H1 (cell line): ENCODE data around the gene SCARB1. TPM values are rescaled to one million over a fixed set of nuclear protein-coding genes. Genes with fewer than 3 reads are reported as not detected.

Source experiments
- CTCF ChIA-PET: fragments of 300-600 bp; sonication (Branson Sonifier 250); formaldehyde crosslinking; loops from one replicate; lab custom pipeline; 2021; ENCODE audit not compliant: partially characterized antibody; lab: Charles Lee
- POLR2A ChIA-PET: fragments of 300-600 bp; sonication (Branson Sonifier 250); formaldehyde crosslinking; loops from one replicate; lab custom pipeline; 2021; ENCODE audit warnings: inconsistent platforms; ENCODE audit not compliant: partially characterized antibody; lab: Charles Lee
- DNase-seq, 2 experiments: peaks; one replicate each; pipeline versions ENCODE4 v3.0.0 to v3.0.0-alpha.2; 2010 to 2022; ENCODE audit warnings: low spot score in 2 of 2, low read depth in 1 of 2, mixed read lengths in 1 of 2
- FAIRE-seq: peaks from 2 replicates; lab custom pipeline; 2011; peaks lifted over from hg19 to GRCh38; lab: Jason Lieb, UNC
- H2AFZ ChIP-seq: 2 replicates; pipeline ENCODE4 v1.8.1; 2012; ENCODE audit warnings: low read length, inconsistent platforms
- H2AK5ac ChIP-seq: 2 replicates; pipeline ENCODE4 v1.6.1; 2013; ENCODE audit warnings: low read depth, low read length
- H2BK120ac ChIP-seq: replicated peaks from 2 replicates; pipeline ENCODE3; 2013; ENCODE audit warnings: low read depth, low read length, inconsistent platforms
- H2BK12ac ChIP-seq: 2 replicates; pipeline ENCODE4 v1.6.1; 2013; ENCODE audit warnings: low read depth, low read length
- H2BK15ac ChIP-seq: 2 replicates; pipeline ENCODE4 v1.6.1; 2013; ENCODE audit warnings: low read length
- H2BK20ac ChIP-seq: 2 replicates; pipeline ENCODE4 v1.6.1; 2013; ENCODE audit warnings: low read length
- H2BK5ac ChIP-seq: 2 replicates; pipeline ENCODE4 v1.6.1; 2013; ENCODE audit warnings: low read depth, low read length
- H3K14ac ChIP-seq: 2 replicates; pipeline ENCODE4 v1.6.1; 2013; ENCODE audit warnings: inconsistent platforms; ENCODE audit not compliant: insufficient read length
- H3K18ac ChIP-seq: 2 replicates; pipeline ENCODE4 v1.6.1; 2013; ENCODE audit warnings: low read length; ENCODE audit errors: extremely low read depth
- H3K23ac ChIP-seq: 2 replicates; pipeline ENCODE4 v1.6.1; 2013; ENCODE audit warnings: inconsistent platforms; ENCODE audit not compliant: insufficient read length
- H3K23me2 ChIP-seq: 2 replicates; pipeline ENCODE4 v1.6.1; 2013; ENCODE audit warnings: low read depth, low read length
- H3K27ac ChIP-seq: 2 replicates; pipeline ENCODE4 v1.6.1; 2011; ENCODE audit warnings: low read depth, low read length, inconsistent platforms
- H3K27me3 ChIP-seq, 4 experiments: replicated peaks in 1 of 4; 1 replicate in 1 of 4; 2 replicates in 3 of 4; pipeline versions ENCODE4 v1.6.1 to v1.8.1; 2011 to 2013; ENCODE audit warnings: low read length in 3 of 4, mild to moderate bottlenecking in 3 of 4, inconsistent platforms in 2 of 4, mixed read lengths in 2 of 4, moderate library complexity in 1 of 4; ENCODE audit not compliant: control insufficient read depth in 3 of 4, insufficient read depth in 3 of 4; ENCODE audit errors: extremely low read depth in 1 of 4
- H3K36me3 ChIP-seq, 4 experiments: 2 replicates each; pipeline versions ENCODE4 v1.6.1 to v1.8.1; 2011 to 2013; ENCODE audit warnings: mild to moderate bottlenecking in 4 of 4, low read length in 3 of 4, moderate library complexity in 2 of 4, control low read depth in 1 of 4, inconsistent platforms in 1 of 4; ENCODE audit not compliant: insufficient read depth in 4 of 4, control insufficient read depth in 2 of 4
- H3K4ac ChIP-seq: replicated peaks from 2 replicates; pipeline ENCODE3; 2013; ENCODE audit warnings: low read length, low read depth, mixed read lengths, inconsistent platforms; ENCODE audit not compliant: insufficient read length
- H3K4me1 ChIP-seq, 4 experiments: replicated peaks in 1 of 4; 1 replicate in 1 of 4; 2 replicates in 3 of 4; pipeline versions ENCODE4 v1.6.1 to v1.8.1; 2011 to 2013; ENCODE audit warnings: low read length in 3 of 4, inconsistent platforms in 2 of 4, mixed read lengths in 1 of 4; ENCODE audit not compliant: insufficient read depth in 4 of 4, control insufficient read depth in 3 of 4
- H3K4me2 ChIP-seq, 2 experiments: 2 replicates each; pipeline versions ENCODE4 v1.6.1 to v1.8.1; 2011 to 2013; ENCODE audit warnings: low read depth in 2 of 2, low read length in 2 of 2, control low read depth in 1 of 2, inconsistent platforms in 1 of 2, mild to moderate bottlenecking in 1 of 2; ENCODE audit not compliant: insufficient read depth in 1 of 2
- H3K4me3 ChIP-seq, 4 experiments: fragments of 200-600, 300-600 bp in 1 of 4; sonication (generic), shearing (Covaris generic), sonication (Bioruptor Twin) in 1 of 4; 2 replicates each; pipeline versions ENCODE4 v1.5.1 to v1.8.1; 2011 to 2016; ENCODE audit warnings: low read length in 4 of 4, low read depth in 3 of 4, control low read depth in 2 of 4, inconsistent platforms in 2 of 4, mild to moderate bottlenecking in 2 of 4, mixed read lengths in 1 of 4, moderate library complexity in 1 of 4; ENCODE audit not compliant: insufficient read depth in 2 of 4; ENCODE audit errors: extremely low read depth in 1 of 4
- H3K56ac ChIP-seq: replicated peaks from 2 replicates; pipeline ENCODE3; 2013; ENCODE audit warnings: low read depth, mild to moderate bottlenecking, mixed read lengths, low read length, inconsistent platforms; ENCODE audit not compliant: insufficient read length
- H3K79me1 ChIP-seq: 2 replicates; pipeline ENCODE4 v1.6.1; 2013; ENCODE audit warnings: low read depth, low read length, control low read depth
- H3K79me2 ChIP-seq, 2 experiments: 2 replicates each; pipeline versions ENCODE4 v1.6.1 to v1.8.1; 2012 to 2013; ENCODE audit warnings: low read length in 2 of 2, mild to moderate bottlenecking in 2 of 2, inconsistent platforms in 1 of 2; ENCODE audit not compliant: insufficient read depth in 2 of 2, control insufficient read depth in 1 of 2
- H3K9ac ChIP-seq, 4 experiments: replicated peaks in 1 of 4; 1 replicate in 1 of 4; 2 replicates in 3 of 4; pipeline versions ENCODE4 v1.6.1 to v1.8.1; 2011 to 2013; ENCODE audit warnings: low read depth in 3 of 4, low read length in 3 of 4, control low read depth in 2 of 4, mild to moderate bottlenecking in 2 of 4, moderate library complexity in 2 of 4, inconsistent platforms in 1 of 4; ENCODE audit errors: extremely low read depth in 1 of 4
- H3K9me3 ChIP-seq, 2 experiments: 2 replicates each; pipeline versions ENCODE4 v1.6.1 to v1.8.1; 2012 to 2013; ENCODE audit warnings: mild to moderate bottlenecking in 2 of 2, moderate library complexity in 2 of 2, control low read depth in 1 of 2, inconsistent platforms in 1 of 2, low read depth in 1 of 2, low read length in 1 of 2, mixed read lengths in 1 of 2; ENCODE audit not compliant: insufficient read depth in 2 of 2
- H4K20me1 ChIP-seq, 2 experiments: replicated peaks in 1 of 2; 2 replicates each; pipeline versions ENCODE3 to v1.8.1; 2011 to 2013; ENCODE audit warnings: inconsistent platforms in 2 of 2, low read length in 2 of 2, mild to moderate bottlenecking in 1 of 2; ENCODE audit not compliant: insufficient read depth in 2 of 2, control insufficient read depth in 1 of 2
- H4K5ac ChIP-seq: 2 replicates; pipeline ENCODE4 v1.6.1; 2013; ENCODE audit warnings: low read length, low read depth, mixed read lengths, inconsistent platforms; ENCODE audit not compliant: insufficient read length
- H4K8ac ChIP-seq: 2 replicates; pipeline ENCODE4 v1.8.0; 2013; ENCODE audit warnings: mild to moderate bottlenecking, moderate library complexity, low read length, inconsistent platforms; ENCODE audit not compliant: insufficient read depth; ENCODE audit errors: extremely low read depth
- H4K91ac ChIP-seq: replicated peaks from 2 replicates; pipeline ENCODE3; 2013; ENCODE audit warnings: low read length, mixed read lengths, inconsistent platforms; ENCODE audit not compliant: insufficient read length
- BACH1 ChIP-seq: IDR thresholded peaks from 2 replicates; pipeline ENCODE4 v1.6.1; 2012; ENCODE audit warnings: low read length, improper control_type of control experiment
- BRCA1 ChIP-seq: IDR thresholded peaks from 2 replicates; pipeline ENCODE4 v1.6.1; 2012; ENCODE audit warnings: low read depth, low read length, improper control_type of control experiment
- CBX8 ChIP-seq: fragments of 300-800, 300-1000 bp; sonication (generic); IDR thresholded peaks from 2 replicates; pipeline ENCODE4 v1.7.1; 2016; ENCODE audit warnings: low read depth, low read length, borderline replicate concordance
- CREB1 ChIP-seq: IDR thresholded peaks from 2 replicates; pipeline ENCODE4 v1.6.1; 2012; ENCODE audit warnings: inconsistent platforms
- CTBP2 ChIP-seq: IDR thresholded peaks from 2 replicates; pipeline ENCODE4 v1.7.0; 2011; ENCODE audit warnings: borderline replicate concordance, mild to moderate bottlenecking, moderate library complexity, mixed read lengths, low read length; ENCODE audit not compliant: insufficient read depth, insufficient read length
- JUND ChIP-seq: IDR thresholded peaks from 2 replicates; pipeline ENCODE4 v1.6.1; 2011; ENCODE audit warnings: mild to moderate bottlenecking, improper control_type of control experiment, low read length
- KDM4A ChIP-seq: IDR thresholded peaks from one replicate; pipeline ENCODE4 v1.7.1; 2012; ENCODE audit warnings: low read depth, mild to moderate bottlenecking, moderate library complexity, low read length, inconsistent platforms; ENCODE audit not compliant: severe bottlenecking
- MAFK ChIP-seq: IDR thresholded peaks from 2 replicates; pipeline ENCODE4 v1.6.1; 2012; ENCODE audit warnings: low read depth, mild to moderate bottlenecking, improper control_type of control experiment, low read length
- RNF2 ChIP-seq: fragments of 200-900, 300-1000 bp; sonication (generic); IDR thresholded peaks from 2 replicates; pipeline ENCODE4 v1.7.1; 2016; ENCODE audit warnings: borderline replicate concordance, low read depth, mild to moderate bottlenecking, antibody characterized with exemption, low read length; ENCODE audit not compliant: poor library complexity, severe bottlenecking; ENCODE audit errors: missing control alignments
- ZNF274 ChIP-seq: IDR thresholded peaks from 2 replicates; pipeline ENCODE4 v1.7.0; 2012; ENCODE audit warnings: low read length, borderline replicate concordance; ENCODE audit errors: extremely low read depth
- WGBS, 2 experiments: shearing (Covaris generic) in 1 of 2; methylation state at CpG; one replicate each; pipeline versions ENCODE4 v1.1.6 to v1.1.7; 2013 to 2015; ENCODE audit warnings: low lambda C conversion rate in 2 of 2, mixed read lengths in 2 of 2, inconsistent platforms in 1 of 2, low coverage in 1 of 2, missing lambda C conversion rate in 1 of 2; ENCODE audit not compliant: insufficient replicate concordance in 2 of 2, insufficient coverage in 1 of 2, insufficient read length in 1 of 2; ENCODE audit errors: extremely low coverage in 1 of 2, missing lambda C conversion rate in 1 of 2; 5-methylcytosine and 5-hydroxymethylcytosine counted together
- polyA plus RNA-seq, 7 experiments: library from polyadenylated mRNA; depleted of rRNA in 3 of 7; stranded (reverse) in 5 of 7; unstranded in 2 of 7; fragments of >200 nt in 5 of 7; fragments of 200-250 nt in 2 of 7; gene quantifications; 1 replicate in 5 of 7; 2 replicates in 1 of 7; 4 replicates in 1 of 7; pipeline versions ENCODE4 v1.2.1 to v1.2.3, GENCODE V29; 2011 to 2013; ENCODE audit warnings: missing spikeins in 2 of 7, mixed read lengths in 2 of 7
- total RNA-seq: library from RNA; stranded (reverse); fragmentation: NEBNext Ultra II Directional; extraction: Animal tissue kit (Norgen Biotek cat#: 25700); gene quantifications from 2 replicates; pipeline ENCODE4 v1.2.1, GENCODE V29; 2021
- TF ChIP-seq, protein P1 (sequence below), 3 experiments: IDR thresholded peaks; 1 replicate in 2 of 3; 2 replicates in 1 of 3; pipeline versions ENCODE4 v1.5.1 to v1.6.1; 2011; ENCODE audit warnings: low read length in 3 of 3, mild to moderate bottlenecking in 3 of 3, inconsistent platforms in 2 of 3, low read depth in 1 of 3, moderate library complexity in 1 of 3; ENCODE audit not compliant: insufficient read depth in 1 of 3; ENCODE audit errors: control extremely low read depth in 1 of 3

Gene SCARB1
- total and polyA plus RNA-seq, 2 of the 8 experiments (the other 6 are each of a cell fraction or from before 2014, with no cell fraction given), result 45.3 to 57.1 TPM

- no peak overlapping the region for H2BK20ac ChIP-seq
- H3K56ac ChIP-seq, result no peak overlapping the region
- ChIA-PET POLR2A (interaction anchor here (0.6 kb wide), 1 partner anchor 39 kb away, joined by 3 read pairs; no protein-coding TSS in a partner anchor), CTCF (interaction anchor here (0.5 to 0.6 kb wide), 2 partner anchors 85 to 291 kb away, joined by 3 read pairs; no protein-coding TSS in a partner anchor)
- H3K4me3 ChIP-seq, result no peak overlapping the region
- FAIRE-seq (no peak), DNase-seq (no peak)
- H4K5ac ChIP-seq, result no peak overlapping the region
- no peak overlapping the region for H3K4me2 ChIP-seq
- no peaks in the 10 kb centered on the region; the same call in 1 of the 2 replicates for H3K23me2 ChIP-seq
- no peak overlapping the region for H4K91ac ChIP-seq
- H3K9ac ChIP-seq, result no peak overlapping the region
- H4K8ac ChIP-seq, result no peak overlapping the region
- H3K4ac ChIP-seq, result no peak overlapping the region
- H3K14ac ChIP-seq, result no peak overlapping the region
- no peak overlapping the region for H2BK120ac ChIP-seq
- WGBS, 2 experiments, result 91% methylated on average over 9 of the region's 9 CpGs; no CpG with 5 or more reads in 1 of the 2 experiments
- no peaks in the 10 kb centered on the region for H3K27me3 ChIP-seq
- no peak overlapping the region for H2AFZ ChIP-seq
- H3K79me2 ChIP-seq, result peaks cover 0 to 5% of the 10 kb centered on the region in 2 experiments; a peak in 2 of 4 replicates
- peaks cover 16% of the 10 kb centered on the region for H3K79me1 ChIP-seq
- no peak overlapping the region for H3K27ac ChIP-seq
- no peak overlapping the region for H3K18ac ChIP-seq
- no peak overlapping the region for H2BK5ac ChIP-seq
- no peak overlapping the region for H2BK12ac ChIP-seq
- H3K4me1 ChIP-seq, result peaks cover 3 to 14% (median 10%) of the 10 kb centered on the region in 4 experiments
- H3K23ac ChIP-seq, result no peak overlapping the region
- no peak overlapping the region for H2AK5ac ChIP-seq
- no peaks in the 10 kb centered on the region for H3K36me3 ChIP-seq
- no peaks in the 10 kb centered on the region for H3K9me3 ChIP-seq
- H4K20me1 ChIP-seq, result peaks cover 0 to 7% of the 10 kb centered on the region in 2 experiments
- H2BK15ac ChIP-seq, result no peak overlapping the region
- TF ChIP-seq, protein P1, sequence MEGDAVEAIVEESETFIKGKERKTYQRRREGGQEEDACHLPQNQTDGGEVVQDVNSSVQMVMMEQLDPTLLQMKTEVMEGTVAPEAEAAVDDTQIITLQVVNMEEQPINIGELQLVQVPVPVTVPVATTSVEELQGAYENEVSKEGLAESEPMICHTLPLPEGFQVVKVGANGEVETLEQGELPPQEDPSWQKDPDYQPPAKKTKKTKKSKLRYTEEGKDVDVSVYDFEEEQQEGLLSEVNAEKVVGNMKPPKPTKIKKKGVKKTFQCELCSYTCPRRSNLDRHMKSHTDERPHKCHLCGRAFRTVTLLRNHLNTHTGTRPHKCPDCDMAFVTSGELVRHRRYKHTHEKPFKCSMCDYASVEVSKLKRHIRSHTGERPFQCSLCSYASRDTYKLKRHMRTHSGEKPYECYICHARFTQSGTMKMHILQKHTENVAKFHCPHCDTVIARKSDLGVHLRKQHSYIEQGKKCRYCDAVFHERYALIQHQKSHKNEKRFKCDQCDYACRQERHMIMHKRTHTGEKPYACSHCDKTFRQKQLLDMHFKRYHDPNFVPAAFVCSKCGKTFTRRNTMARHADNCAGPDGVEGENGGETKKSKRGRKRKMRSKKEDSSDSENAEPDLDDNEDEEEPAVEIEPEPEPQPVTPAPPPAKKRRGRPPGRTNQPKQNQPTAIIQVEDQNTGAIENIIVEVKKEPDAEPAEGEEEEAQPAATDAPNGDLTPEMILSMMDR (IDR thresholded peaks at IDR 0.05; ENCODE audit: control extremely low read depth in 1 of 3, insufficient read depth in 1 of 3, low read depth in 1 of 3, low read length in 3 of 3), result no peak
- TF ChIP-seq RNF2 (no peak), CREB1 (no peak), JUND (no peak), CTBP2 (no peak), KDM4A (no peak), BACH1 (no peak), CBX8 (no peak), MAFK (no peak), ZNF274 (no peak), BRCA1 (no peak)
Observed at GRCh38 chr12:124820199-124820598, 43.5 kb downstream of the SCARB1 start.
